ENCODE results near the gene TRIM67.

- TF ChIP-seq, protein P1, sequence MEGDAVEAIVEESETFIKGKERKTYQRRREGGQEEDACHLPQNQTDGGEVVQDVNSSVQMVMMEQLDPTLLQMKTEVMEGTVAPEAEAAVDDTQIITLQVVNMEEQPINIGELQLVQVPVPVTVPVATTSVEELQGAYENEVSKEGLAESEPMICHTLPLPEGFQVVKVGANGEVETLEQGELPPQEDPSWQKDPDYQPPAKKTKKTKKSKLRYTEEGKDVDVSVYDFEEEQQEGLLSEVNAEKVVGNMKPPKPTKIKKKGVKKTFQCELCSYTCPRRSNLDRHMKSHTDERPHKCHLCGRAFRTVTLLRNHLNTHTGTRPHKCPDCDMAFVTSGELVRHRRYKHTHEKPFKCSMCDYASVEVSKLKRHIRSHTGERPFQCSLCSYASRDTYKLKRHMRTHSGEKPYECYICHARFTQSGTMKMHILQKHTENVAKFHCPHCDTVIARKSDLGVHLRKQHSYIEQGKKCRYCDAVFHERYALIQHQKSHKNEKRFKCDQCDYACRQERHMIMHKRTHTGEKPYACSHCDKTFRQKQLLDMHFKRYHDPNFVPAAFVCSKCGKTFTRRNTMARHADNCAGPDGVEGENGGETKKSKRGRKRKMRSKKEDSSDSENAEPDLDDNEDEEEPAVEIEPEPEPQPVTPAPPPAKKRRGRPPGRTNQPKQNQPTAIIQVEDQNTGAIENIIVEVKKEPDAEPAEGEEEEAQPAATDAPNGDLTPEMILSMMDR (IDR thresholded peaks at IDR 0.05; ENCODE audit: poor library complexity) = no peak
- TF ChIP-seq EZH2phosphoT487 (IDR thresholded peaks at IDR 0.05; ENCODE audit: low read depth, severe bottlenecking, unreplicated experiment) = no peak
Measured at GRCh38 chr1:231147896-231148295, 14.0 kb upstream of the TRIM67 start.

Data from hepatocyte (in vitro differentiated cells).